CD14-positive monocyte (primary cell): ENCODE data around the gene PON3. TPM values are rescaled to one million over a fixed set of nuclear protein-coding genes. Genes with fewer than 3 reads are reported as not detected.

Experiments
- DNase-seq, 3 donors: peaks; one replicate each; pipeline ENCODE4 v3.0.0-alpha.2; 2011 to 2022
- H2AFZ ChIP-seq: 2 replicates; pipeline ENCODE4 v1.6.0; 2012; ENCODE audit warnings: mild to moderate bottlenecking, low read depth, low read length, inconsistent platforms; ENCODE audit not compliant: insufficient read depth, poor library complexity, severe bottlenecking
- H3K27ac ChIP-seq, 2 donors: 1 replicate in 1 of 2; 2 replicates in 1 of 2; pipeline ENCODE4 v1.5.1; 2012 to 2013; ENCODE audit warnings: low read length in 2 of 2, control low read depth in 1 of 2, inconsistent platforms in 1 of 2, low read depth in 1 of 2, mild to moderate bottlenecking in 1 of 2
- H3K27me3 ChIP-seq, 2 donors: one replicate each; pipeline versions ENCODE4 v1.6.0 to v1.6.1; 2011 to 2013; ENCODE audit warnings: low read length in 2 of 2; ENCODE audit not compliant: control insufficient read depth in 2 of 2, insufficient read depth in 2 of 2
- H3K36me3 ChIP-seq, 2 donors: replicated peaks in 1 of 2; 1 replicate in 1 of 2; 2 replicates in 1 of 2; pipeline versions ENCODE4 v1.5.1 to v1.6.1; 2012 to 2013; ENCODE audit warnings: low read length in 2 of 2, control low read depth in 1 of 2, inconsistent platforms in 1 of 2, mild to moderate bottlenecking in 1 of 2; ENCODE audit not compliant: insufficient read depth in 2 of 2, control insufficient read depth in 1 of 2
- H3K4me1 ChIP-seq, 2 donors: 1 replicate in 1 of 2; 2 replicates in 1 of 2; pipeline versions ENCODE4 v1.5.1 to v1.6.1; 2012 to 2013; ENCODE audit warnings: low read length in 2 of 2, control low read depth in 1 of 2, inconsistent platforms in 1 of 2, mild to moderate bottlenecking in 1 of 2, moderate library complexity in 1 of 2; ENCODE audit not compliant: insufficient read depth in 2 of 2, control insufficient read depth in 1 of 2
- H3K4me2 ChIP-seq: replicated peaks from 2 replicates; pipeline ENCODE3; 2012; ENCODE audit warnings: low read length, moderate library complexity, mild to moderate bottlenecking; ENCODE audit not compliant: poor library complexity, severe bottlenecking; ENCODE audit errors: extremely low read depth
- H3K4me3 ChIP-seq, 3 experiments: fragments of 200-600 bp in 1 of 3; sonication (generic) in 1 of 3; replicated peaks in 1 of 3; 1 replicate in 2 of 3; 2 replicates in 1 of 3; pipeline ENCODE4 v1.5.1; 2011 to 2013; ENCODE audit warnings: low read length in 3 of 3, mild to moderate bottlenecking in 3 of 3, control low read depth in 2 of 3, low read depth in 2 of 3, inconsistent platforms in 1 of 3, moderate library complexity in 1 of 3
- H3K79me2 ChIP-seq: 2 replicates; pipeline ENCODE4 v1.6.0; 2012; ENCODE audit warnings: mild to moderate bottlenecking, control low read depth, inconsistent platforms, low read length, moderate library complexity; ENCODE audit not compliant: insufficient read depth
- H3K9ac ChIP-seq: 2 replicates; pipeline ENCODE4 v1.6.0; 2017; ENCODE audit warnings: low read length, mild to moderate bottlenecking; ENCODE audit not compliant: insufficient read depth, poor library complexity, severe bottlenecking
- H3K9me3 ChIP-seq, 2 donors: replicated peaks in 1 of 2; 1 replicate in 1 of 2; 2 replicates in 1 of 2; pipeline versions ENCODE4 v1.5.1 to v1.6.1; 2012 to 2013; ENCODE audit warnings: low read length in 2 of 2, control low read depth in 1 of 2; ENCODE audit not compliant: control insufficient read depth in 1 of 2, insufficient read depth in 1 of 2
- H4K20me1 ChIP-seq: 2 replicates; pipeline ENCODE4 v1.6.0; 2012; ENCODE audit warnings: mild to moderate bottlenecking, low read length, control low read depth, moderate library complexity; ENCODE audit not compliant: insufficient read depth
- H3K27ac Mint-ChIP-seq, 7 donors: one replicate each; pipeline ENCODE4 v1.8.0; 2020; ENCODE audit warnings: mild to moderate bottlenecking in 7 of 7, mixed read lengths in 7 of 7, moderate library complexity in 6 of 7, inconsistent platforms in 2 of 7
- H3K27me3 Mint-ChIP-seq, 3 donors: one replicate each; pipeline ENCODE4 v1.8.0; 2021 to 2022; ENCODE audit warnings: low read depth in 3 of 3, mild to moderate bottlenecking in 3 of 3, mixed read lengths in 3 of 3, moderate library complexity in 3 of 3, inconsistent platforms in 1 of 3
- H3K36me3 Mint-ChIP-seq, 2 donors: one replicate each; pipeline ENCODE4 v1.8.0; 2020; ENCODE audit warnings: mixed read lengths in 2 of 2, inconsistent platforms in 1 of 2, mild to moderate bottlenecking in 1 of 2
- H3K4me1 Mint-ChIP-seq: one replicate; pipeline ENCODE4 v1.8.0; 2020; ENCODE audit warnings: mild to moderate bottlenecking, mixed read lengths
- H3K4me3 Mint-ChIP-seq, 2 donors: one replicate each; pipeline ENCODE4 v1.8.0; 2020; ENCODE audit warnings: mild to moderate bottlenecking in 2 of 2, mixed read lengths in 2 of 2, moderate library complexity in 1 of 2
- H3K9me3 Mint-ChIP-seq, 7 donors: one replicate each; pipeline ENCODE4 v1.8.0; 2020 to 2022; ENCODE audit warnings: mixed read lengths in 7 of 7, mild to moderate bottlenecking in 6 of 7, moderate library complexity in 6 of 7, inconsistent platforms in 2 of 7
- CTCF ChIP-seq: fragments of 200-600 bp; IDR thresholded peaks from one replicate; pipeline ENCODE4 v1.8.0; 2022; ENCODE audit warnings: antibody characterized with exemption, mild to moderate bottlenecking
- WGBS: methylation state at CpG from one replicate; pipeline ENCODE4 v1.1.5; 2013; ENCODE audit warnings: missing lambda C conversion rate; ENCODE audit not compliant: insufficient coverage; 5-methylcytosine and 5-hydroxymethylcytosine counted together
- intact Hi-C, 2 donors: fragments of 100-400 bp; cut with micrococcal nuclease; formaldehyde crosslinking; loops; one replicate each; pipeline versions ENCODE4 v1.15.0 to v1.15.1; 2023
- polyA plus RNA-seq, 3 donors: library from polyadenylated mRNA; depleted of rRNA in 1 of 3; unstranded in 2 of 3; stranded (reverse) in 1 of 3; fragments of 300-500 nt in 2 of 3; fragments of >200 nt in 1 of 3; fragmentation: Illumina TruSeq in 2 of 3; gene quantifications; 1 replicate in 2 of 3; 2 replicates in 1 of 3; pipeline ENCODE4 v1.2.3, GENCODE V29; 2012 to 2021

PON3 gene
- polyA plus RNA-seq, 3 donors: not detected

GRCh38 chr7:95397381-95397780 is 1.2 kb upstream of the PON3 start:
- H3K4me3 Mint-ChIP-seq: no peak overlapping the region
- Histone ChIP-seq H3K9me3 (peaks cover 0 to 4% of the 10 kb centered on the region in 2 donors), H3K4me2 (no peak overlapping the region), H3K36me3 (no peaks in the 10 kb centered on the region), H4K20me1 (no peaks in the 10 kb centered on the region), H2AFZ (no peak overlapping the region), H3K27me3 (peaks cover 16 to 24% of the 10 kb centered on the region in 2 donors), H3K4me3 (no peak overlapping the region), H3K9ac (no peak overlapping the region), H3K79me2 (no peaks in the 10 kb centered on the region), H3K27ac (no peak overlapping the region), H3K4me1 (peaks cover 0 to 10% of the 10 kb centered on the region in 2 donors)
- intact Hi-C loops: no loop called here
- peaks cover 0 to 6% (median 2%) of the 10 kb centered on the region in 7 donors for H3K9me3 Mint-ChIP-seq
- 100% methylated on average over 2 of the region's 3 CpGs for WGBS
- peaks cover 14% of the 10 kb centered on the region for H3K4me1 Mint-ChIP-seq
- no peak for TF ChIP-seq CTCF
- no peaks in the 10 kb centered on the region for H3K36me3 Mint-ChIP-seq
- H3K27ac Mint-ChIP-seq: no peak overlapping the region
- no peak for DNase-seq
- peaks cover 23 to 37% (median 30%) of the 10 kb centered on the region in 3 donors for H3K27me3 Mint-ChIP-seq

GRCh38 chr7:95395755-95396135 is 430 bp downstream of the PON3 start:
- no peak for DNase-seq
- H2AFZ ChIP-seq: peak overlapping the region; percentile 79
- peak overlapping the region; percentile 78 for H3K4me2 ChIP-seq
- WGBS: 98% methylated on average over 5 of the region's 11 CpGs
- intact Hi-C loops: no loop called here
- H3K9me3 ChIP-seq: peaks cover 0 to 4% of the 10 kb centered on the region in 2 donors
- peaks cover 25 to 37% (median 30%) of the 10 kb centered on the region in 3 donors for H3K27me3 Mint-ChIP-seq
- peak overlapping the region; percentile 72 to 90 for H3K4me3 Mint-ChIP-seq
- peaks cover 16 to 24% of the 10 kb centered on the region in 2 donors for H3K27me3 ChIP-seq
- peak overlapping the region; percentile 42 for H3K9ac ChIP-seq
- H3K9me3 Mint-ChIP-seq: peaks cover 0 to 6% (median 2%) of the 10 kb centered on the region in 7 donors
- no peaks in the 10 kb centered on the region for H4K20me1 ChIP-seq
- H3K4me1 Mint-ChIP-seq: peaks cover 15% of the 10 kb centered on the region
- TF ChIP-seq CTCF: no peak
- no peak overlapping the region for H3K27ac Mint-ChIP-seq
- no peaks in the 10 kb centered on the region for H3K36me3 ChIP-seq
- H3K79me2 ChIP-seq: no peaks in the 10 kb centered on the region
- H3K4me3 ChIP-seq: peak overlapping the region in 1 of 3 experiments; percentile 68
- peaks cover 0 to 10% of the 10 kb centered on the region in 2 donors for H3K4me1 ChIP-seq
- H3K36me3 Mint-ChIP-seq: no peaks in the 10 kb centered on the region
- H3K27ac ChIP-seq: no peak overlapping the region
